ENCODE data around the gene DUSP23. TPM values are rescaled to one million over a fixed set of nuclear protein-coding genes. Genes with fewer than 3 reads are reported as not detected.
A peak's percentile ranks its signal among the peaks of the same experiment; 100 is the strongest.

DUSP23 gene
- 20.2 TPM for total RNA-seq (ENCODE audit: insufficient read depth, low replicate concordance)

GRCh38 chr1:159780583-159781582, at the start of gene DUSP23:
TSS of gene DUSP23 (plus strand) at chr1:159780962. CDS start at chr1:159781101, 139 bp downstream.
- DNase-seq (ENCODE audit: low spot score) = peak; percentile 99

- DNase-seq (ENCODE audit: low spot score) = no peak
These were observed 43.4 kb upstream of the DUSP23 start for GRCh38 chr1:159737238-159737916.

- no peak for DNase-seq (ENCODE audit: low spot score)
These were observed 36.9 kb upstream of the DUSP23 start for GRCh38 chr1:159743651-159744410.

- no peak for DNase-seq (ENCODE audit: low spot score)
These were observed 34.1 kb upstream of the DUSP23 start for GRCh38 chr1:159746666-159747065.

- no peak for DNase-seq (ENCODE audit: low spot score)
These were observed 32.4 kb upstream of the DUSP23 start for GRCh38 chr1:159748370-159748769.

- DNase-seq (ENCODE audit: low spot score) = no peak
These were observed 31.1 kb upstream of the DUSP23 start for GRCh38 chr1:159749630-159750029.

GRCh38 chr1:159750621-159751020, 30.1 kb upstream of the DUSP23 start:
- no peak for DNase-seq (ENCODE audit: low spot score)

- DNase-seq (ENCODE audit: low spot score) = no peak
These were observed 29.7 kb upstream of the DUSP23 start for GRCh38 chr1:159751031-159751430.

GRCh38 chr1:159752135-159752580, 28.6 kb upstream of the DUSP23 start:
- no peak for DNase-seq (ENCODE audit: low spot score)

GRCh38 chr1:159753386-159753785, 27.4 kb upstream of the DUSP23 start:
- no peak for DNase-seq (ENCODE audit: low spot score)

- DNase-seq (ENCODE audit: low spot score) = no peak
These were observed 25.2 kb upstream of the DUSP23 start for GRCh38 chr1:159755451-159756007.

- DNase-seq (ENCODE audit: low spot score) = no peak
These were observed 24.4 kb upstream of the DUSP23 start for GRCh38 chr1:159756397-159756796.

GRCh38 chr1:159763686-159764085, 17.1 kb upstream of the DUSP23 start:
- no peak for DNase-seq (ENCODE audit: low spot score)

GRCh38 chr1:159765806-159766205, 15.0 kb upstream of the DUSP23 start:
- no peak for DNase-seq (ENCODE audit: low spot score)

- no peak for DNase-seq (ENCODE audit: low spot score)
These were observed 9.5 kb upstream of the DUSP23 start for GRCh38 chr1:159771127-159771895.

GRCh38 chr1:159774465-159774864, 6.3 kb upstream of the DUSP23 start:
- DNase-seq (ENCODE audit: low spot score) = no peak

GRCh38 chr1:159775716-159776115, 5.0 kb upstream of the DUSP23 start:
- DNase-seq (ENCODE audit: low spot score) = no peak

- no peak for DNase-seq (ENCODE audit: low spot score)
These were observed 2.5 kb upstream of the DUSP23 start for GRCh38 chr1:159778266-159778665.

GRCh38 chr1:159779403-159779851, 1.3 kb upstream of the DUSP23 start:
- peak; percentile 32 for DNase-seq (ENCODE audit: low spot score)

GRCh38 chr1:159781992-159782391, 1.2 kb downstream of the DUSP23 start:
- DNase-seq (ENCODE audit: low spot score) = no peak

- no peak for DNase-seq (ENCODE audit: low spot score)
These were observed 3.0 kb downstream of the DUSP23 start for GRCh38 chr1:159783724-159784123.

Data from umbilical cord (tissue), 2 donors.